Left lobe of liver (tissue), 2 donors: ENCODE results near the gene PKD1L1. TPM values are rescaled to one million over a fixed set of nuclear protein-coding genes. Genes with fewer than 3 reads are reported as not detected.
"Not testable (repeated sequence)": the region's sequence is repeated elsewhere in the genome, so short reads cannot be mapped to it uniquely, and the experiment has no call there.

Experiments used
- ATAC-seq: fragments of 200-7000 bp; cut with Tn5 transposase; one replicate; pipeline ENCODE4 v1.9.1; 2020; ENCODE audit warnings: mild to moderate bottlenecking, moderate library complexity
- DNase-seq: peaks from one replicate; pipeline ENCODE4 v3.0.0-alpha.2; 2020; ENCODE audit warnings: low spot score
- total RNA-seq: library from RNA; stranded (reverse); gene quantifications from one replicate; pipeline ENCODE4 v1.2.1, GENCODE V29; 2021
- donor health status: DM: no; HTN: no; CAD: no; lungs with moderate emphysema.
- donor health status: DM: no; HTN: yes; CAD: no.

The PKD1L1 gene
- total RNA-seq, 1 donor from 2014 or later: 0.45 TPM

DNA sequence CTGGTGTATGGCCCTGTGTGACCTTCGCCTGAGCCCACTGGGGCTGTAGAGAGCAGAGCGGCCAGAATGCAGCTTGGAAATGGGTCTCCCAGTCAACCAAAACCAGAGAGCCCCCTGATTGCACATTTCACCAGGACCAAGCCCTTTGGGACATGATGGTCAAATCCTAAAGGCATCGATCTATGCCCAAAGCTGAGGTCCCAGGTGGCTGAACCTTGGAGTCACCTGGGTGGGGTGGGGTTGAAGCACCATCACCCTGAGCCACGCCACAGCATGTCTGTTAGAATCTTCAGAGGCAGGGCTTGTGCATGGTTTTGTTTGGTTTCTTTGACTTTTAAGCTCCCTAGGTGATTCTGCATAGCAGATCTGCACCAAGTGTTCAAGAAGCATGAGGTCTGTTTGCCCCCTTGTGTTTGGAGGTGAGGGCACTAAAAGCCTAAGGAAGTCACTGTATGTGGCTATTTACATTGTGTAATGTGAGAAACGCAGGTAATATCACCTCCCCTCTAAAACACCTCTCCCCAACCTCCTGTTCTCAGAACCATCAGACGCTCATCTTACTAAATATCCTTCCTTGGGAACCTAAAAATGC is 9.6 kb downstream of the PKD1L1 start:
- no peak for ATAC-seq

DNA sequence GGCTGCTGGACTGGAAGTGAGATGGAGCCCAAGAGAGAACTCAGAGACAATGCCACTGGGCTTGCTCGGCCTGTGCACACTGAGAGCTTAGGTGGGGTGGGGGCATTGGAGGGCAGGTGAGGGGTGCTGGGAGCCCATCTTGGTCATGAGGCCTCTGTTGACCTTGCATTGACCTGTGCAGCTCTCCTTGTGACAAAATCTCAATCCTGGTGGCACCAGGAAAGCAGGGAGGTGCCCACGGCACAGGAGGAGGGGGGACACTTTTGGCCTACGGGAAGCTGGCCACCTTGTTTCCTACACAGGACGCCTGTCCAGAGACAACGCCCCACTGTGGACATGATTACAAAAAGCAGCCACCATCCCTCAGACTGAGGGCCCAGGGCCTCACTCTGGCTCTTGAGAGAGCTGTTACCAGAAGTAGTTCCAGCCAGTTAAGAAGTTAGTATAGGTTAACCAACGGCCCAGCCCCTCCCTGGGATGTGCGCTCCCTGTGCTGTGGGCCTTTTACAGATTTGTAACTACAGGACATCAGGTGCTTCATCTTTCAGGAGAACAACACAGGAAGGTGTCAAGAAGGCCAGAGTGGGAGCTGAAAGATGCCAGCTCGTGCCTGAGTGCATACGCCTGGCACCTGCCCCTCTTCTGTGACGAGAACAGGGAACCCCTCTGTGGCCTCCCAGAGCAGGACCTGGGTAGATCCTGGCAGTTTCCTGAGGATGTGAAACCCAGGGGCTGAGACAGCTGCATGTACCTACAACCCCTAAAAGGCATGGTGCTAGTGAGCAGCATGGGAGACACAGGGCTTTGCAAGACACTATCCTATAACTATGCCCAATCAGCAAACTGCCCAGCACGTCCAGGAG is 10.3 kb downstream of the PKD1L1 start:
- ATAC-seq: no peak
- DNase-seq: no peak

More for the DNA sequence above, 9.6 kb downstream of the PKD1L1 start:
- no peak for DNase-seq

DNA sequence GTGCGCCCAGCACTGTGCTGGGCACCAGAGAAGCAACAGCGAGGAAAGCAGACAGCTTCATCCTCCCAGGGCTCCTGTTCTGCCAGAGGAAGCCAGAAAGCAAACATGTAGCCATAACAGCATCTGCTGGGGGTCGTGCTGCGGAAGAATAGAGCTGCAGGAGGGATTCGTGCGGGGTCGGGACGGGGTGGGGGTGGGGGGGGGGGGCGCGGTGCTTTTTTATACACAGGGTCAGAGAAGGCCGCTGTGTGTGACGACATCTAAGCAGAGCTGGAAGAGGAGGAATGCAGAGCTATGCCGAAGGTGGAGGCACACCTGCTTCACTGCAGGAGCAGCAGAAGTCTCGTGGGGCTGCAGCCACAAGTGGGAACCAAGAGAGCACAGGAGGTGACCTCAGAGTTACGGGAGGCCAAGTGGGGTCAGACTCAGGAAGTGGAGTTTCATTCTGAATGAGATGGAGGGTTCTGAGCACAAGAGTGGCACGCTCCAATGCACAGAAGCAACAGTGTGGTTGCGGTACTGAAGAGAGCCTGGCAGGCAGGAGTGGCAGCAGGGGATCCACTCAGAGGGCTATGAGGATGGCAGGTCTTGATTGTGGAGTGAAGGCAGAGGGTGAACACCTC is 11.1 kb downstream of the PKD1L1 start:
- no peak for DNase-seq
- ATAC-seq: no peak

DNA sequence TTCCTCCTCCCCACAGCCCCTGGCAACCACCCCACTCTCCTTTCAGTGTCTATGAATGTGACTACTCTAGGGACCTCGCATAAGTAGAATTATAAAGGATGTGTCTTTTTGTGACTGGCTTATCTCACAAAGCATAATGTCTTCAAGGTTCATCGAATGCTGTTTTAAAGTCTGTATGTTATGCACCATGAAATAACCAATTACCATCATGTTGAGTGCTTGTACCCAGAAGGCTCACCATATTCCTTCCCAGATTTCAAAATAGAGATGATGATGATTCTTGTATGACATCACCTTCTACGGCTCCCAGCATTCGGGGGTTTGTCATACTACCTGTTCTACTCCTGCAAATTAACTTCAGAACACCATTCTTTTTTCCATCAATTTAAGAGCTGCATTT is 11.9 kb downstream of the PKD1L1 start:
- DNase-seq (no peak), ATAC-seq (no peak)

DNA sequence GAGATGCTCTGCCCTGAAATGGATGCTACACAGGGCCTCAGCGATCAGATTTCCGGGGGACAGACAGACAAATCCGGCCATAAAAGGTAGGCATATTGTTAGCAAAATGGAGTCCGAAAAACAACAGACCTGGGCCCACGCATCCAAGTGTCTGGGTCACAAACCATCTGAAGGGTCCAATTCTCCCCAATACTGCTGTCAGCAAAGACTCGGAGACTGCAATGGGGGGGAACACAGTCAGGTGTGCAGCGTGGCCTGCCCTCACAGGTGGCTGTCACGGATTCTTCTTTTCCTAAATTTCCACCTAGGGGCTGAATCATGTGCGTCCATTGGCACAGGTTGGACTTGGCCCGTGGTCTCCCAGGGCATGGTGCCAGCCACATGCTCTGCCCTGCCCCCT is 12.9 kb downstream of the PKD1L1 start:
- ATAC-seq (no peak), DNase-seq (no peak)

DNA sequence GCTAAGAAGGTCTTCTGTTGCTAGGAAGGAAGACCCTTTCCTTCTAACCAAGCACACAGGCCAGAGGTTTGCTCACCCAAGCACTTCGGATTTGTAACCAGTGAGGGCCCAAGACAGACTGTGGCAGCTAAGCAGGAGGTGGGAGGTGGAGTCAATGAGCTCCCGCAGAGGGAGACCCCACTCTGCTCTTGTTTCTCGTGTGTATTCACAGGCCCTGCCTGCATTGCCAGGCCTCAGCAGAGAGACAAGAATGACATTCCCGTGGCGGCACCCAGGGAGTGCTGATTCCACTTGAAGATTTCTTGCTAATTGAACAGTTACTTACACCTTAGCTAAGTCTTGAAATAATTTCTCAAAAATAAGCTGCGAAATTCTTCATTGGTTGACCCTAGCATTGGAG is 13.4 kb downstream of the PKD1L1 start:
- ATAC-seq (no peak), DNase-seq (no peak)

DNA sequence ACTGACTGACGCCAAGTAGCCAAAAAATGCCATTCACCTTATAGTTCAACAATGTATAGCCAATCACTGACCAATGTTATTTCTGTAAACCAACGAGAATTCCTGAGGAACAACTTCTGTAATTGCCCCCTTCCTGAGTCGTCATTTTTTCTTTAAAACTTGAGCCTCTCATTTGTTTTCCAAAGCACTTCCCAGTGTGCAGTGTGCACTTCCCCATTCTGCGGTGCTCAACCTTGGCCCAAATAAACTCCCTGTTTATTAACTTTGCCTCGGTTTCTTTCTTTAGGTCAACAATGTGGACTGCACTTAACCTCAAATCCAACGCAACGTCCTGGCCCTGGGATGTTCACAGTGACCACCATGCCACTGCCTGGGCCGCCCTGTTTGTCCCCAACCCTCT is 15.1 kb downstream of the PKD1L1 start:
- no peak for ATAC-seq

DNA sequence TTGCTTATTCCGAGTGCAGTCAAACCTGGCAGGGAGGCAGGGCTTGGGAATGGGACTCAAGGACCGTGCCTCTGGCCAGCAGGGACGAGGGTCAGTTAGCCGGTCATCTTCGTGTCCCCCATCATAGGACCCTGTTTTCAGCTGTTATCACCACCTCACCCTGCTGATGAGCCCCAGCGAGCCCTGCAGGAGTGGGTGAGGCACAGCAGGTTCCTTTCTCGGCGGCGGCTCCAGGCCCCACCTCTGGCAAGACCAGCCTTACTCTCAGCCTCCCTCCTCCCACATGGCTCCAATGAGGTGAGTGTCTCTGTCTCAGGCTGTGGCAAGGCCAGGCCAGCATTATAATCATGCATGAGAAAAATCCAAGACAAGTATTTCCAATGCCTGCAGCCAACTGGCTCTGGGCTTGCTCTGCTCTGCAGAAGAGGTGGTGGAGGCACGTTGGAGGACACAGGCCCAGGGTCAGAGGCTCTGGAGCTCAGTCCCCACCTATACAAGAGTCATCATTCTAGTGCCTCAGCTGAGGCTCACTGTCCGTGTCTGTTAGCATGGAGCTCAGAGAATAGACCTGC is 15.7 kb downstream of the PKD1L1 start:
- no peak for DNase-seq
- ATAC-seq: no peak

More for the DNA sequence above, 15.1 kb downstream of the PKD1L1 start:
- DNase-seq: no peak

DNA sequence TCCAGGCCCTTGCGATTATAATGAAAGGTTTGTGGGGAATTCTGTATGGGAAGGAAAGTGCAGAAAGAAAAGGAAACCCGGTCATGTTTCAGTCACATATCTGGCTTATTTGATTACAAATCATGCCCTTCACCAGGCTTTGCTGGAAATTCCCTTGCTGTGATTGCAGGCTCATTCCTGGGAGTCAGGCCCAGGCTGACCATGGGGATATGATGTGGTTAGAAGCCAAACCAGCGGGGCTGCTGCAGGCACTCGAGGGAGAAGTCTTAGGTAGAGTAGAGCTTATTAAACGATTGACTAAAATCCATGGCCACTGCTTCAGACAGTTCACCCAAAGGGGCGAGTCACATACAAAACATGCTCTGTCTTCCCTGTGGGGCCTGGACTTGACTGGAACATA is 16.2 kb downstream of the PKD1L1 start:
- ATAC-seq (no peak), DNase-seq (no peak)

DNA sequence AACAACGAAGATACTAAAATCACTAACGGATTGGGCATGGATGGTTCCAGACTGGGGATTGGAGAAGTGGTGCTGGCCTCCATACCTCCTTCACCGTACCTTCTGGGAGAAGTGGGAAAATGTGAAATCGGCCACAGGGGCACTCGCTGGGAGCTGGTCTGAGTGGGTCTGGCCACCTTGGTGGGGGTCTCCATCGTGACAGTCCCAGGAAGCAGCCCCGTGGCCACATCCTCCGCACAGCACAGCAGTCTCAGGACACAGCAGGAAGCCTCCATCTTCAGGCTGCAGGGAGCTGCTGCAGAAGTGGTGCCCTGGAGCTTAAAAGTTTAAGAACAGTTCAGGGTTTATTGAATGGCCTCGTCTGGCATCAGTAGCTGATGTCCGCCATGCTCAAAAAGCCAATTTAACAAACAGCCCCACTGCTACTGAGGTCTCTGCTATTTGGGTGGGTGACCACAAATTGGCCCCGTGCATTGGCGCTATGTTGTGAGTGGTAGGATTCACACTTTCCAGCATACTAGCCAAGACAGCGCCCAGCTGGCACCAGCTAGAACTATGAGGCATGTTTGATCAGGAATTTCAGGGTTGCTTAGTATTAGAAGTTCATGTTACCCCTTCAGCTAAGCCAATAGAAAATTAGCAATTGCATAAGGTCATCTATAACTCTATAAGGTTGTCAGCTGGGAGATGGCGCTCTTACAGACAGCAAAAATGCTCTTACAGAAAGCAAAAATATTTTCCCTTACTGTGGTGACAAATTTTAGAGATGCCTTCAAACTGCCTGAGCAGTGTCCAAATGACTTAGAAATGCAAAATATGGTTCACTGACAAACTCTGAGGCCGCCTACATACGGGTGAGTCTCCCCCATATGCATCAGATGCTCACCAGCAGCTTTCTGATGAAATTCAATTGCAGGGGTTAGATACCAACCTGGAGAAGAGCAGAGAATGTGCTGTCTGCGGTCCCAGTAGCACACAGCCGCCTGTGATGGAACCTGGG is 17.0 kb downstream of the PKD1L1 start:
- ATAC-seq (no peak), DNase-seq (no peak)

DNA sequence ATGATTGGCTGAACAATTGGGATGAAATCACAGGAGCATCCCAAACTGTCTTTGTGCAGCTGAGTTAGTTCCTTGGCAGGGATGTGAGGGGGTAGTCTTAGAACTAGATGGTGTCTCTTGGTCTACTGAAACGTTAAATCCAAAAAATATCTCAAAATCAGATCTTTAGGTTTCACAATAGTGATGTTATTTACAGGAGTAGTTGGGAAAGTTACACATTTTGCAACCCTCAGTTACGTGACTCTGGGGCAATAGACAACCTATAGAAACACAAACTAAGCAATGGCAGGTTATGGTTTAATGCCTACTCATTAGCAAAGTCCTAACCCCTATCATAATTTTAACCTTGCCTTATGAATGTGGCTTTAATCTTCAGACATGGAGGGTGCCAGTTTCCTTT is 24.0 kb downstream of the PKD1L1 start:
- ATAC-seq (no peak), DNase-seq (no peak)

DNA sequence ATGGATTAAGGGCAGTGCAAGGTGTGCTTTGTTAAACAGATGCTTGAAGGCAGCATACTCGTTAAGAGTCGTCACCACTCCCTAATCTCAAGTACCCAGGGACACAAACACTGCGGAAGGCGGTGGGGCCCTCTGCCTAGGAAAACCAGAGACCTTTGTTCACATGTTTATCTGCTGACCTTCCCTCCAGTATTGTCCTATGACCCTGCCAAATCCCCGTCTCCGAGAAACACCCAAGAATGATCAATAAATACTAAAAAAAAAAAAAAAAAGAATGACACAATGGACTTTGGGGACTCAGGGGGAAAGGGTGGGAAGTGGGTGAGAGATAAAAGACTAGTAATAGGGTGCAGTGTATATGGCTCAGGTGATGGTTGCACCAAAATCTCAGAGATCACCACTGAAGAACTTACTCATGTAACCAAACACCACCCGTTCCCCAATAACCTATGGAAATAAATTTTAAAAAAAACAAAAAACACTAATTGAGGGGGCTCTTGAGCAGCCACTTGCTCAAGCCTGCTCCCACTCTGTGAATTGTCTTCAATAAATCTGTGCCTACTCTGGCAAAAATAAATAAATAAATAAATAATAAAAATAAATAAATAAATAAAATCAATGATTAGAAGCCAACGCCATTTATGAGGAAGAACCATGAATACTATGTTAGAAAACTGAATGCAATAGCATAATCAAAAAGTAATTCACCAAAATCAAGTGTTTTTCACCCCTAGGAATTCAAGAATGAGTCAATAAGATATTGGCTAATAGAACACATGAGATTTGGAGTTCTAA is 25.0 kb downstream of the PKD1L1 start:
- ATAC-seq, DNase-seq: not testable (repeated sequence)

DNA sequence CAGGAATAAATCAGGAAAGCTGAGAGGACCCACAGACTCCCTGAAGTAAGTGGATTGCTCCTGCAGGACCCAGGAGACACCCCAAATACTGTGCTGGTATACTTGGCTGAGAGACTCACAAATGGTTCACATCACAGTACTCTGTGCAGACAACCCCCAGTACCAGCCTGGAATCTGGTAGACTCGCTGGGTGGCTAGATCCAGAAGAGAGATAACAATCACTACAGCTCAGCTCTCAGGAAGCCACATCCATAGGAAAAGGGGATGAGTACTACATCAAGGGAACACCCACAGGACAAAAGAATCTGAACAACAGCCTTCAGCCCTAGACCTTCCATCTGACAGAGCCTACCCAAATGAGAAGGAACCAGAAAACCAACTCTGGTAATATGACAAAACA is 31.8 kb downstream of the PKD1L1 start:
- not testable (repeated sequence) for ATAC-seq, DNase-seq

DNA sequence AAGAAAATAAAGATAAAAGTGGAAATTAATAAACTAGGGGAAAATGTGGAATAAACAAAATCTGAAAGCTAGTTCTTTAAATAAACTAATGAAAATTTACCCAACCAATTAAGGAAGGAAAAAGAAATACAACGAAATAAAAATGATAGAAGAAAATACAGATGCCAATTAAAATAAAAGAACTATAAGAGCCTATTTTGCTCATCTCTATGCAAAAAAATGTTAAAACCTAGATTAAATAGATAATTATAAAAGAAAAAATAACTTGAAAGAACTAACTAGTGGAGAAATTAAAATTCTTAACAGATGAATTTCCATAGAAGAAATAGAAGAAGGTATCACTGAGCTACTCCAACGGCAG is 32.7 kb downstream of the PKD1L1 start:
- DNase-seq: no peak
- no peak for ATAC-seq

DNA sequence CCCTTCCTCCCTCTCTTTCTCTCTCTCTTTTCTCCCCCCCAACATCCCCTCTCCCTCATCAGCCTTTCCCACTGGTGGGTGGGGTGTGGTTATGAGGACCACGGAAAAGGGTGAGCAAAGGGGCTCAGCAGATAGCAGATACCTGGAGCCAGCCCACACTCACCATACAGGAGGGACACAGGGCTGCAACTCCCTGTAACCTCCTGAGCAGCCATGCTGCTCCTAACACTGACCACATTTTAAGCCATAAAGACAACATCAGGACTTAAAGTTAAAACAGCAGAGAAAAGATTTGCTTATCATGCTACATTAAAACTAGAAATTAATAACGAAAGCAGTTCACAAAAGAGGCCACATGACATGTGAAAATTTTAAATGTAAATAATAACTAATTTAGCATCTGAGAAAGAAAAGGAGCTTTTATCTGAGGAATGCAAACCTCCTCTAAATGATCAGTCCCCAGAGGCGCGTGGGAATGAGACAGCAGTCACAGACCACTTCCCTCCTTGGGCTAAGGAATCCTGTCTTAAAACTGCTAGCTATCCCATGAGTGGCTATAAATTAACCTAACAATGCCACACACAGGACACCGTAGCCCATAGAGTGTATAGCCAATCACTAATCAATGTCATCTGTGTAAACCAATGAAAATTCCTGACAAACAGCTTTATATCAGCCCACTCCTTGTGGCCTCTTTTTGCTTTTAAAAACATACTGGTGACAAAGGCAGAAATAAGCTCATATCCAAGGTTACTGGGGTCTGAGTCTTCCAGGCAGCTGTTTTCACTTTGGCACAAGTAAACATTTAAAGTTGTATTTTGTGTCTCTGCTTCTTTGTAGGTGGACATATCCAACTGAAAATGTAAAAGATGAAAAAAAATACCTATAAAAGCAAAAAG is 33.3 kb downstream of the PKD1L1 start:
- DNase-seq (no peak), ATAC-seq (no peak)

DNA sequence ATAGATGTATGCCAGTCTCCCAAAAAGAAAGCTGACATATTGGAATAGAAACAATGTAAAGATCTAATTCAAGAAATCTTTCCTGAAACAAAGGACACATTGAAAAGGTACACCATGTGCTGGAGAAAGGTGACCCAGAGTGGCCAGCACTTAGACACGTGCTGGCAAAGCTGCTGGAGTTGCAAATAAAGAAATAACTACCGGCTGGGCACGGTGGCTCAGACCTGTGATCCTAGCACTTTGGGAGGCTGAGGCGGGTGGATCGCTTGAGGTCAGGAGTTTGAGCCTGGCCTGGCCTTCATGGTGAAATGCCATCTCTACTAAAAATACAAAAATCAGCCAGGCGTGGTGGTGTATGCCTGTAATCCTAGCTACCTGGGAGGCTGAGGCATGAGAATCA is 35.9 kb downstream of the PKD1L1 start:
- DNase-seq (no peak), ATAC-seq (no peak)

DNA sequence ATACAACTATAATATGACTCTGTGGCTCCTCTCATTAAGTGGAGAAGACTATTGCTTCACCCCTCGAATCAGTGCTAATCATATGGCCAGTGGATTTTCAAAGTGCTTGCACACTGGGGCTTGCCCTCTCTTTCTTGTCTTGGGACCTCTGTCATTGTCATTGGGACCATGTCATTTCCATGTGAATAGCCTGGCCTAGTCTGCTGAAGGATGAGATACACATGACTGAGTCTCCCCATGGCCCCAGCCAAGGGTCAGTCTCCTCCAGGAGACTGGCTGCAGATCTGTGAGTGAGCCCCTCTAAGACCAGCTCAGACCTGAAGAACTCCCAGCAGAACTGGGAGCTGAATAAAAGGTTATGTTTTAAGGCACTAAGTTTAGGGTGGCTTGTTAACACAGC is 39.5 kb downstream of the PKD1L1 start:
- ATAC-seq (no peak), DNase-seq (no peak)

DNA sequence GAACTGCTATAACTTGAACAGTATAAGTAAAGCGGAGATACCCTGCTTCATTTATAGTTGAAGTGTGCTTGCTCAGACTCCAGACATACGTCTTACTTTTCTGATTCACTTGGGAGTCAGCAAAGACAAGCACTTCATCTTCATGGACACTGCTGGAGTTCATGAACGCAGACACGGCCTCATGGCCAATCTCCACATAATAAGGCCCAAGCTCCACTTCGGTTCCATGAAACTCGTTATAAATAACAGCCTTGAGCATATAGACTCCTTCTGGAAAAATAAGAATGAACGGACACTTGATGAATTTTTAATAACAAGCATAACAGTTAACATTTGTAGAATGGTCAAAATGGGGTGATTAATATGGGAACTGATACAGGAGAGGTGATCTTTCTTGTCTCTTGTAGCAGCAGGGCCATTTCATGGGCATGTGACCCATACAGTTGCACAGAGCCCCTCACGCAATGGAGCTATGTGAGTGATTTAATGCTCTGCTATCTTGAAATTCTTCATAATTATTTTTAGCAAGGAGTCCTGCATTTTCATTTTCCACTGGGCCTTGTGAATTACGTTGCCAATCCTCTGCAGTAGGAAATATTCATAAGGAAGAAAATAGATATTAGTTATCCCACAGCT is 40.2 kb downstream of the PKD1L1 start:
- DNase-seq: no peak
- no peak for ATAC-seq
